GM21528 (cell line): ENCODE measurements around the gene PHETA2.

Experiments
- ATAC-seq: cut with Tn5 transposase; IDR thresholded peaks from one replicate; pipeline ENCODE4 v1.9.1; 2021; ENCODE audit warnings: mild to moderate bottlenecking, moderate library complexity; ENCODE audit not compliant: unreplicated experiment, low FRiP score

Gene PHETA2, protein sequence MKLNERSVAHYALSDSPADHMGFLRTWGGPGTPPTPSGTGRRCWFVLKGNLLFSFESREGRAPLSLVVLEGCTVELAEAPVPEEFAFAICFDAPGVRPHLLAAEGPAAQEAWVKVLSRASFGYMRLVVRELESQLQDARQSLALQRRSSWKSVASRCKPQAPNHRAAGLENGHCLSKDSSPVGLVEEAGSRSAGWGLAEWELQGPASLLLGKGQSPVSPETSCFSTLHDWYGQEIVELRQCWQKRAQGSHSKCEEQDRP

DNA sequence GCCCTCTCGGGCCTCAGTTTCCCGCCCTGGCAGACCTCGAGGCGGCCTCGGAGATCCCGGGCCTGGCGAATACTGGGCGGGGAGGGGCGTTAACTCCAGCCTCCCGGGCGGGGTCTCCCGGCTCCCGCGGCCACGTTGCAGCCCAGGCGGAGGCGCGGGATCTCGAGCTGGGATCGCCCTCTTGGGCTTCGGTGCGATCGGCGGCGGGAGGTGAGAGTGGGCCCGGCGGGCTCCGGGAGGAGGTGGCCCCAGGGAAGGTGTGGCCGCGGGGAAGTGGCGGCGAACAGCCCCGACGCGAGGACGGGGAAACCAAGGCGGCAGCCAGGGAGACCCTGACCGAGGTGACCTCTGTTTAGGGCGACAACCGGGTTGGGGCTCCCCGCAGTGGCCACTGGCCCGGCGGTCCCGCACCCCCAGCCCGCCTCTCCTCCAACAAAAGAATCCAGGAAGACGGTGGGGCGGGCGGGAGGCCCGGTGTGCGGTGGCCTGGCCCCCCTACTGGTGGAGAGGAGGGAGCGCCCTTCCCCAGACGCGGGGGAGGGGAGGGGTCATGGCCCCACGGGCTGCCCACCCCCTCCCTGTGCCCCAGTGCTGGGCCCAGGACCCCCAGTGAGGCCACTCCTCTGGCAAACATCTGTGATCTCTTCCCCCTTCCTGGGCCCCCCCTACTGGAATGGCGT is at the start of gene PHETA2:
Gene PHETA2, plus strand, starts transcription at position 117 of the 680 bp plus-strand sequence. CDS start 3,046 bp downstream, outside the sequence.
- ATAC-seq: no peak

DNA sequence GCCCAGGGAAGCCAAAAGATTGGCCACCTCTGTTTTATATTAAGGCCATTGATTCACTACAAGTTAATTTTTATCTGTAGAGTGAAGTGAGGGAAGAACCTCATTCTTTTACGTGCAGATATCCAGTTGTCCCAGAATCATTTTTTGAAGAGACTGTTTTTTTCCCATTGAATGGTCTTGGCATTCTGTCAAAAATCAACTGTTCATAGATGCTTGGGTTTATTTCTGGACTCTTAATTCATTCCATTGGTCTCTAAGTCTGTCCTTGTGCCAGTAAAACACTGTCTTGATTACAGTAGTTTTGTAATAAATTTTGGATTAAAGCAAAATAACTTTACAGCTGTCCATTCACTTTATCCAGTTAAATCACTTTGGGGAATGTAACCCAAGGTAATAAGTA is 48.6 kb upstream of the PHETA2 start:
- no peak for ATAC-seq

DNA sequence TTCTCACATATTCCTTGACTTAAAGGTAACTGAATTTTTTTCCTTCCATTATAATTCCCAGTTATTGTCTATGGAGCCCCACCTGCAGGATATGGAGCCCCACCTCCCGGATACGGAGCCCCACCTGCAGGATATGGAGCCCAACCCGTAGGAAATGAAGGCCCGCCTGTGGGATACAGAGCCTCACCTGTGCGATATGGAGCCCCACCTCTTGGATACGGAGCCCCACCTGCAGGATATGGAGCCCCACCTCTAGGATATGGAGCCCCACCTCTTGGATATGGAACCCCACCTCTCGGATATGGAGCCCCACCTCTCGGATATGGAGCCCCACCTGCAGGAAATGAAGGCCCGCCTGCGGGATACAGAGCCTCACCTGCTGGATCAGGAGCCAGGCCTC is 47.3 kb upstream of the PHETA2 start:
- ATAC-seq: no peak

DNA sequence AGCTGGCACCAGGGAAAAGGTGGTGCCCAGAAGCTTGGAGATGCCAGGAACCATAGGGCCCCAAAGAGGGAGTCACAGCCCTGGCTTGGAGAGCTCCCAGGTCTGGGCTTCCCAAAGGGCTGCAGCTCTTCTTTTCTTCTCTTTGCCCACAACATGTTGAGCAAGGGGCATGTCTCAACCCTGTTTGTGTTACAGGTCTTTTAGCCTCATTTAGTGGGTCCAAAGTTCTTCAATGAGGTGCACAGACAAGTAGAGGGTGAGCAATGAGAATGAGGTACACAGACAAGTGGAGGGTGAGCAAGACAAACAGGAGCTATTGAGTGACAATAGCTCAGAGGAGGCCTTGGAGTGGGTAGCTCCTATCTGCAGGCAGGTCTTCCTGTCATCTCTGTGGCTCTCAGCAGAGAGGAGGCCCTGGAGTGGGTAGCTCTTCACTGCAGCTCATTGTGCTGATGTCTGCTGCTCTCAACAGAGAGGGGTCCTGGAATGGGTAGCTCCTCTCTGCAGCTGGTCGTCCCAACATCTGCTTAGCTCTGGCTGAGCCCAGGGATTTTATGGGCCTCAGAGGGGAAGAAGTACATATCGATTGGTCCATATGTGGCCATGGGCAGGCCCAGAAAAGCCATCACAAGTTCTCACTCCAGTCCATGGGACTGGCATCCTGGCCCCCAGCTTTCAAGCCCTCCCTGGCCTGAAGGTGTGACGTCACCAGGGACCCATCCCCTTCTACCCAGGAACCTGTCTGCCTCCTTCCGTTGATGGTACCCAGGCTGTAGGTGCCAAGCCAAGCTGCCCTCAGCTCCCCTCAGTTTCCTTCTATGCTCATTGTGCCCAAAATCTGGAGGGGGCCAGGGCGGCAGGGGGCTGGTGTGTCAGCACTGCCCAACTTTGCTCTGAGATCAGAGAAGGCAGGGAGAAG is 40.5 kb upstream of the PHETA2 start:
- no peak for ATAC-seq

DNA sequence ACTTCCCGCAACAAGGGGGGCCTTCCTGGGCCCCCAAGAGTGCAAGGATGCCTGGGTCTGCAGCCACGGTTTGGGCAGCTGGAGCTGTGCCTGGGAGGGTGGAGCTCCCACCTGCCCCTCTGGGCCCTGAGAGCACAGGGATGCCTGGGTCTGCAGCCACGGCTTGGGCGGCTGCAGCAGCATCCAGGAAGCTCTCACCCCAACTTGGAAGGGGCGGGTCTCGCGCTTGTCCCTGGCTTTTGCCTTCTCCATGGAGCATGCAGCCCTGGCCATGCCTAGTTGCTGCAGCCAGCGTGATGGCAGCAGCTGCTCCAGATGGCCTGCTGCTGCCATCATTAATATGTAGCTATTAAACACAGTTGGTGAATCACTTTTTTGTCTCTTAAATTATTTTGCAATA is 38.8 kb upstream of the PHETA2 start:
- no peak for ATAC-seq

DNA sequence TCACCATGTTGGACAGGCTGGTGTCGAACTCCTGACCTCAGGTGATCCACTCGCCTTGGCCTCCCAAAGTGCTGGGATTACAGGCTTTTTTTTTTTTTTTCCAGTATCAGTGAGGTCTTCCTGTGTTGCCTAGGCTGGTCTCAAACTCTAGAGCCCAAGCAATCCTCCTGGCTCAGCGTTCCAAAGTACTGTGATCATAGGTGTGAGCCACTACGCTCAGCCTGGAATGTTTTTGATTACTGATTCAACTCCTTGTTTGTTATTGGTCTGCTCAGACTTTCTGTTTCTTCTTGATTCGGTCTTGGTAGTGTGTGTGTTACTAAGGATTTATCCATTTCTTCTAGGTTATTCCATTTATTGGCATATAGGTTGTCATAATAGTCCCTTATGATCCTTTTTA is 34.8 kb upstream of the PHETA2 start:
- no peak for ATAC-seq

DNA sequence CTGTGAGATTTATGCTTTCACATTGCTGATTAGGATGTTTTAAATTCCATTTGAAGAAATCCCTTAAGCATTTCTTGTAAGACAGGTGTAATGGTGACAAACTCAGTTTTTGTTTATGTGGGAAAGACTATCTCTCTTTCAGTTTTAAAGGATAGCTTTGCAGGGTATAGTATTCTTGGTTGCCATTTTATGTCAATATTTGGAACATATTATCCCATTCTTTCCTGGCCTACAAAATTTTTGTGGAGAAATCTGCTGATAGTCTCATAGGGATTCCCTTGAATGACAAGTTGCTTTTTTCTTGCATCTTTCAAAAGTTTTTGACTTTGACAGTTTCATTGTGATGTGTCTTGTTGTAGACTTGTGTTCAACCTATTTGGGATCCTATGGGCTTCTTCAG is 32.3 kb upstream of the PHETA2 start:
- no peak for ATAC-seq

DNA sequence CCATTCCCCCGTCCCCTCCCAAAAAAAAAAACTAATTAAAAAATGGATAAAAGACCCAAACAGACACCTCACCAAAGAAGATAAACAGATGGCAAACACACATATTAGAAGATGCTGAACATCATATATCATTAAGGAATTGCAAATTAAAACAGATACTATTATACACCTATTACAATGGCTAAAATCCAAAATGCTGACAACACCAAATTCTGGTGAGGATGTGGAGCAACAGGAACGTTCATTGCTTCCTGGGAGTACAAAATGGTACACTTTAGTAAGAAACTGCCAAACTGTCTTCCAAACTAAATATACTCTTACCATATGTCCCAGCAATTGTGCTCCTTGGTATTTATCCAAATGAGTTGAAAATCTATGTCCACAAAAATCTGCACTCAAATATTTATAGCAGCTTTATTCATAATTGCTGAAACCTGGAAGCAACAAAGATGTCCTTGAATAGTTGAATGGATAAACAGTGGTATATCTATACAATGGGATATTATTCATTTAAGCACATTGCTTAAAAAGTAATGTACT is 23.3 kb upstream of the PHETA2 start:
- ATAC-seq: no peak

DNA sequence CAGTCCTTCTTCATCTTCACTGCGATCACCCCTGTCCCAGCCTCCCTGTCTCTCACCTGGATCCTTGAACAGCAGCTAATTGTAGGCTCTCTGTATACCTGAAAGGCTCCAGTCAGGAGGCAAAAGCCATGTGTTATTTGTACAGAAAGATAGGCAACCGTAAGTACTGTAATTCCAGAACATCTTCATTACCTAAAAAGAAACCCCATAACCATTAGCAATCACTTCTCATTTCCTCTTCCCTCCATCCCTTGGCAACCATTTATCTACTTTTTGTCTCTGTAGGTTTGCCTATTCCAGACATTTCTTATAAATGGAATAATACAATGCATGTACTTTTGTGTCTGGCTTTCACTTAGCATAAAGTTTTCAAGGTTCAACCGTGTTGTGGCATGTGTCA is 21.3 kb upstream of the PHETA2 start:
- ATAC-seq: no peak

DNA sequence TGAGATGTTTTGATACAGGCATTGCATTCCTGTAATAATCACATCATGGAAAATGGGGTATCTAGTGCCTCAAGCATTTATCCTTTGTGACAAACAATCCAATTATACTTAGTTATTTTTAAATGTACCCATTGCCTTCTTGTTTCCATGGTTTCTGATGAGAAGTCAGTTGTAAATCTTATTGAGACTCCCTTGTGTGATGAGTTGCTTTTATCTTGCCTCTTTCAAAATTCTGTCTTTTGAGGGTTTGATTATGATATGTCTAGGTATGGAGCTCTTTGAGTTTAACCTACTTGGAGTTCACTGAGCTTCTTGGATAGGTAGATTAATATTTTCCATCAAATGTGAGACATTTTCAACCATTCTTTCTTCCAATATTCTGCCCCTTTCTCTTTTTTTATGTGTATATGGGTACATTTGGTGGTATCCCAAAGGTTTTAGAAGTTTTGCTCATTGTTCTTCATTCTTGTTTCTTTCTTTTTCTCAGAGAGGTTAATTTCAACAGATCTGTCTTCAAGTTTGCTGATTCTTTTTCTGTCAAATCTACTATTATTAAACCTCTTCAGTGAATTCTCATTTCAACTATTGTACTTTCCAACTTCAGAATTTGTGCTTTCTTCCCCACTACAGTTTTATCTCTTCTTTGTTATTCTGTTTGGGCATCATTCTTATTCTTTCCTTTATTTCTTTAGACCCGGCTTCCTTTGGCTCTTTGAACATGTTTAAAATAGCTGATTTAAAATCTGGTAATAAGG is 17.1 kb upstream of the PHETA2 start:
- ATAC-seq: no peak

DNA sequence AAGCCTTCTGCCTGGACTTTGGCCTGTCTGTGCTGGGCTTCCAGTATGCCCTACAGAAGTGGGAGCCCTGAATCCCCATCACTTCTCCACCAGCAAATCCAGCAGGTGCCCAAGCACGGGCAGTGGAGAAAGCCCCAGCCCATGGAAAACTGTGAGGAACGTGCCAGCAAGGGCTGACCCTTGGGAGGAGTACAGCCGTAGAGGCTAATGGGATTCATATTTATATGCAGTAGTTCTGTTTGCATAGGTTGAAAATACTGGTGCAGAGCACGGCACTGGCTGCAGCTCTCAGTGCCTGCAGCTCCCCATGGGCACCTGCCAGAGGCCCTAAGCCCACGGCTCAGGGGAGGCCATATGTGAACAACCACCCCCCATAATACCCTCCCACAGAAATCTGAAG is 13.6 kb upstream of the PHETA2 start:
- ATAC-seq: no peak

DNA sequence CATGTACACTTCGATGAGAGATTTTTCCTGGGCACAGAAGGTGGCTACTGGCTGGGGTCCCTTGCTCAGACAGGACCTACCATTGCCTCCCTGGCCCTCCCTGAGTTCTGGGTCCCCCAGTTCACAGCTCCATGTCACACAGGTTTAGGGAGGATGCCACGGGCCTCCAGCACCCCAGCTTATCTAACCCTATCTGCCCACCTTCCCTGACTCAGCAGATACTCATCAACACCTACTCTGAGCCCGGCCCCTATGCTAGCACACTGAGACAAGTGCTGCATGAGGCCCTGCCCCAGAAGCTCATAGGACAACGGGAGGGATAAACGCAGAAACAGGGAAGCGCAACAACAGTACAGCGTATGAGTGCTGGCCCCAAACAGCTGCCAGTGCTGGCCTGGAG is 13.0 kb upstream of the PHETA2 start:
- ATAC-seq: no peak

DNA sequence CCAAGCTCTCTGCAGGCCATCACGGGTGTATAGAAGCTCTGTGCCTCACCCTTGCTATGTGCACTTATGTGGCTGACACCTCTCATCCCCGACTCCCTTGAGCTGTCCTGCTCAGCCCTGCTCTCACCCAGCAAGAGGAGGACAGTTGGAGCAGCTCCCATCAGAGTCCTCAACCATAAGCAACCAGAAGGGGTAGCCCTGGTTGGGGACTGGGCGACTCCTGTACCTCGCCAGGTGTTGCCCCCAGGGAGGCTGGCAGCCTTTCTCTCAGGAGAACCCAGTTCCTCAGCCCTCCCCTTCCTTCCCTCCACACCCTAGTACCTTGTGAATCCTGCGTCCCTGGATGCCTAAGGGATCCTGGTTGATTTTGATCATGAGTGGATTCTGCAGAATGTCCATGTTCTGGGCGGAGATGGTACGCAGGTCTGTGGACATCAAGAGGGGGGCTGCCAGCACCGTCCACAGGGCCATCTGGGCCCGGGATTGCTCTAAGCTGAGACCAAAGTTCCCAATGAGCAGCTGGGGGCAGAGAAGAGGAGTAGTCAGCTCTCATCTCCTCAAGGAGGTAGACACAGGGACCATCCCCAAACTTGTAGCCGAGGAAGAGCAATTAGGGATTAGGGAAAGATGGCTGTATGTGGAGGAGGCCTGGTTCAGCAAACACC is 11.4 kb upstream of the PHETA2 start:
- ATAC-seq: no peak

DNA sequence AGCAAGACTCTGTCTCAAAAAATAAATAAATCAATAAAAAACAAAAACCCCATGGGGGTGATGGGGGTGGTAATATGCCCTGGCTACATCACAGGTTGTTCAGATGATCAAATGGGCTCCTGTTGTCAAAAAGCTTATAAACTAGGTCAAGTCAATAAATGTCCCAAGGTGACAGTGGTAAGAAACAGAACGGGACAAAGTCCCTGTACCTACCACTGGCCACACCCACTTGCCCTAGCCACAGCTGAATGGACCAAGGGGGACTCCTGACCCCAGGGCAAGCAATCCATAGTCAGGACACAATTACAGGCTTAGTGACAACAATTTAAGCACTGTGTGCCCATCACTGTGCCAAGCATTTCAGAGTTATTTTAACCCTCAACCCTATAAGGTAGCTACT is 9.4 kb upstream of the PHETA2 start:
- no peak for ATAC-seq

DNA sequence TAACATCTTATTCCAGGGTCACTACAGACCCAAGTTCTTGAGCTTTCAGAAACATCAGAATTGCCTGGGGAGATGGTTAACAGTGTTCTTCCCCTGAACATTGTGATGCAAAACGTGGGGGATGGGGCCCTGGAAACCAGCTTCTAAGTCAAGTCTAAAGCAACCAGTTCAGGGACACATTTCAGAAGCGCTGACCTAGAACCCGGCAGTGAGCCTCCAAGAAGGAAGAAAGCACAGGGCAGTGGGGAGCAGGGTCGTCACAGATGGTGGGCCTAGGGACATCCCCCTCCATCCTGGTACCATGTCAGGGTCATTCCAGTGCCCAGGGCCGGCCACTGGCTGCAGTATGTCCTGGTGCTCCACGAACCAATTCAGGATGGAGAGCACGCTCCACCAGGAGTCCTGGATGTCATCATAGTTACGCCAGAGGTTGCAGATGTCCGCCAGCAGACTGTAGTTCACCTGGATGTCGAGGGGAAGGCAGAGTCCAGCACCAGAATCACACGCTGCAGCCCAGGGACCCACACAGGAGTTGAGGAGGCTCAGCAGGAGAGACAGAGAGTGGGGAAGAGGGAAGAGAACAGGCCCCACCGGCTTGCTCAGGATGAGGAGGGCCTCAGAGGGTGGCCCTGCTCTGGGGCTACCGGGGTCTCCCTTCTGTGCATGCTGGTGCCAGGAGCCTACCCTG is 8.5 kb upstream of the PHETA2 start:
- no peak for ATAC-seq

DNA sequence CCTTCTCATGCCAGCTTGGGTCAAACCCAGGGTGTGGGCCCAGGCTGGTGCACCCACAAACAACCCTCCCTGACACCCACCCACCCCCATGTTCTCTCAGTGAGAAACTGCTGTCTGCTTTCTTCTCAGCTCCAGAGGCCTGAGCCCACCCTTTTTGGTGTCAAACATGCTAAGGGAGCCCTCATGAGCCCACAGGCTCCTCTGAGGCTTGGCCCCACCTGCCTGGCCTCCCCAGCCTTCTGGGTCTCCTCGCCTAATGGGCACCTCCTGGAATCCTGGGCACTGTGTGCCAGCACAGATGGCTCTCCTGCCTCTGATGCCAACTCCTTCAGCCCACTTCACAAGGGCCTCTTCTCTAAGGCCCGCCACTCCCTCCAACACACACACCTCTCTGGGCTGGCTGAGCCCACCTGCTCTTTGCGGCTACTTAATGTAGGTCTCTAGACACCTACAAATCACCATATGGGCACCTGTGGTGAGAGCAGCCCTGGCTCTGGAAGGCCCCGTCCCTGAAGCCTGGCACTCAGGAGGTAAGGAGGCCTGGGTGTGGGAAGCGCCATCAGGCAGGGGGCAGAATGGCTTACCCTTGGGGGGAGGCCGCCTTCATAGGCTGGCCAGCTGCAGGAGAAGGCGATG is 7.8 kb upstream of the PHETA2 start:
- no peak for ATAC-seq

DNA sequence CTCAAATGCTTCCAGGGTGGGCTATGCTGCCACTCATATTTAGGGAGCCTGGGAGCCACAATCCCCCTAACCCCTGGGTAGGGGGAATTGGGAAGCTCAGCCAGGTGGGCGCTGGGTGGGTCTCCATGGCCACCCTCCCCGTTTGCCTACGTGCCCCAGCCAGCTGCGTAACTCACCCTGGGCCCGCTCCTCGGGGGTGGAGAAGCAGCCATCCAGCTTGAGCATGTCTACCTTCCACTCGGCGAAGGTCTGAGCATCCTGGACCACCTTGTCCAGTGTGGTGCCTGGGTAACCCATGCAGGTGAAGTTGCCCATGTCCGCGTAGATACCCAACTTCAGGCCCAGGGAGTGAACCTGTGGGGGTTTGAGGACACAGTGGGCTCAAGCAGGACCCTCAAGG is 7.1 kb upstream of the PHETA2 start:
- ATAC-seq: no peak

DNA sequence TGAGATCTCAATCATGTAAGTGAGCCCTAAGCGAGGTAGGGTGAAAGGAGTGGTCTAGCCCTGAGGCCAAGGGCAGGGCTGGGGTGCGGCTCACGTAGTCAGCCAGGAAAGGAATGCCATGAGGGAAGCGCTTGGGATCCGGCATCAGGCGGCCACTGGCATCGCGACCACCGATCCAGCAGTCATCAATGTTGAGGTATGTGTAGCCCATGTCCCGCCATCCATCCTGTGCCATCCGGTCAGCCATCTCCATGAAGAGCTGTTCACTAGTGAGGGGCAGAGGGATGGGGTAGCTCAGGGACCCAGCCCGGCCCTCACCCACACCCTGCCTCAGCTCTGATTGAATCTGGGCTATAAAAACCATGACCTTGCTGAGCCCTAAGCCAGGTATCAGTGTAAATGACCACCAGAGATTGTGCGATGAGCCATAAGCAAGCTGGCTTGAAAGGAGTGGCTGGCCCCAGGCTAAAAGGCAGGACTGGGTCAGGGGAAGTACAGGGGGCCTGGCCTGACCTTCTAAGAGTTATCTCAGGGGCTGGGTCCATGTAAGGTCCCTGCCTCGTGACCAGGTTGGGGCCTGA is 6.3 kb upstream of the PHETA2 start:
- ATAC-seq: no peak
